Left lung (tissue), 10 donors: ENCODE results near the gene ASTN2. TPM values are rescaled to one million over a fixed set of nuclear protein-coding genes. Genes with fewer than 3 reads are reported as not detected.

Experiments
- ATAC-seq: fragments of 200-7000 bp; cut with Tn5 transposase; one replicate; pipeline ENCODE4 v1.9.1; 2020; ENCODE audit warnings: moderate library complexity
- DNase-seq, 4 donors: peaks; one replicate each; pipeline ENCODE4 v3.0.0-alpha.2; 2013 to 2020
- H3K27ac ChIP-seq, 2 donors: fragments of 200-600 bp; sonication (generic) in 1 of 2; one replicate each; pipeline versions ENCODE4 v1.5.0 to v1.8.0; 2020 to 2021
- H3K27me3 ChIP-seq, 2 donors: fragments of 200-600 bp; sonication (generic) in 1 of 2; one replicate each; pipeline versions ENCODE4 v1.5.0 to v1.8.0; 2020 to 2021
- H3K36me3 ChIP-seq, 2 donors: fragments of 200-600 bp; sonication (generic) in 1 of 2; one replicate each; pipeline versions ENCODE4 v1.5.0 to v1.8.0; 2020 to 2021
- H3K4me1 ChIP-seq, 2 donors: fragments of 200-600 bp; one replicate each; pipeline ENCODE4 v1.8.0; 2021
- H3K4me3 ChIP-seq, 2 donors: fragments of 200-600 bp; sonication (generic) in 1 of 2; one replicate each; pipeline versions ENCODE4 v1.5.0 to v1.8.0; 2020 to 2021; ENCODE audit warnings: mild to moderate bottlenecking in 1 of 2
- H3K9me3 ChIP-seq, 2 donors: fragments of 200-600 bp; sonication (generic) in 1 of 2; one replicate each; pipeline versions ENCODE4 v1.5.0 to v1.8.0; 2020 to 2021
- intact Hi-C, 2 donors: fragments of 100-400 bp; cut with DNase I; formaldehyde crosslinking; loops; one replicate each; pipeline versions ENCODE4 v1.11.2 to v1.14.2; 2022
- polyA plus RNA-seq, 6 donors: library from polyadenylated mRNA; unstranded; fragments of 120-200 nt; gene quantifications; one replicate each; pipeline ENCODE4 v1.2.1, GENCODE V29; 2013; ENCODE audit not compliant: insufficient read length in 6 of 6
- total RNA-seq, 2 donors: library from RNA; stranded (reverse); fragmentation: NEBNext Ultra II Directional; extraction: Animal tissue kit (Norgen Biotek cat#: 25700); gene quantifications; one replicate each; pipeline ENCODE4 v1.2.1, GENCODE V29; 2021
- TF ChIP-seq, protein P1 (sequence below), 2 donors: fragments of 200-600 bp; sonication (generic) in 1 of 2; IDR thresholded peaks; one replicate each; pipeline versions ENCODE4 v1.5.0 to v1.8.0; 2021; ENCODE audit warnings: antibody characterized with exemption in 2 of 2
- donor health status: DM: no; HTN: yes; CAD: no.
- donor health status: DM: no; HTN: no; CAD: no.

ASTN2 gene
- total and polyA plus RNA-seq, 8 donors: 3.1 to 5.5 (median 4.5) TPM

DNA sequence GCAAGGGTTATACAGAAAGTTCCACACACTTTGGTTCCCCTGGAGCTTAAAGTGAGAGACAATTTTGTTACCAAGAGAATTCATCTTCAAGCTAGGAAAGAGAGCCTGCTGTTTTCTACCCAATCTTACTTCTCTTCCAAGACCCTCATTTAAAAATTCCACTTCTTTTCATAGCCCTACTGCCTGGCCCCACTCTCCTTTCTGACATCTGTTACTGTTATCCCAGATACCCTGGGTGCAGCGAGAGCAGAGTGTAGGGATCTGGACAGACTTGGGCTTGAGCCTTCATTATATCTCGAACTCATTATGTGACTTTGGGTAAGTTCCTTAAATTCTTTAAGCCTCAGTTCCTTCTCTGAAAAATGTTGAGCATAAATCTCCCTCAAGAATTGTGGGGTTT is 263.1 kb downstream of the ASTN2 start:
- no peak overlapping the region for H3K27ac ChIP-seq
- H3K27me3 ChIP-seq: no peaks in the 10 kb centered on the region
- no peaks in the 10 kb centered on the region for H3K4me1 ChIP-seq
- TF ChIP-seq, protein P1, sequence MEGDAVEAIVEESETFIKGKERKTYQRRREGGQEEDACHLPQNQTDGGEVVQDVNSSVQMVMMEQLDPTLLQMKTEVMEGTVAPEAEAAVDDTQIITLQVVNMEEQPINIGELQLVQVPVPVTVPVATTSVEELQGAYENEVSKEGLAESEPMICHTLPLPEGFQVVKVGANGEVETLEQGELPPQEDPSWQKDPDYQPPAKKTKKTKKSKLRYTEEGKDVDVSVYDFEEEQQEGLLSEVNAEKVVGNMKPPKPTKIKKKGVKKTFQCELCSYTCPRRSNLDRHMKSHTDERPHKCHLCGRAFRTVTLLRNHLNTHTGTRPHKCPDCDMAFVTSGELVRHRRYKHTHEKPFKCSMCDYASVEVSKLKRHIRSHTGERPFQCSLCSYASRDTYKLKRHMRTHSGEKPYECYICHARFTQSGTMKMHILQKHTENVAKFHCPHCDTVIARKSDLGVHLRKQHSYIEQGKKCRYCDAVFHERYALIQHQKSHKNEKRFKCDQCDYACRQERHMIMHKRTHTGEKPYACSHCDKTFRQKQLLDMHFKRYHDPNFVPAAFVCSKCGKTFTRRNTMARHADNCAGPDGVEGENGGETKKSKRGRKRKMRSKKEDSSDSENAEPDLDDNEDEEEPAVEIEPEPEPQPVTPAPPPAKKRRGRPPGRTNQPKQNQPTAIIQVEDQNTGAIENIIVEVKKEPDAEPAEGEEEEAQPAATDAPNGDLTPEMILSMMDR (IDR thresholded peaks at IDR 0.05): no peak
- H3K9me3 ChIP-seq: no peaks in the 10 kb centered on the region
- intact Hi-C loops: no loop called here
- no peak for DNase-seq
- no peak overlapping the region for H3K4me3 ChIP-seq
- ATAC-seq: no peak
- H3K36me3 ChIP-seq: no peaks in the 10 kb centered on the region

DNA sequence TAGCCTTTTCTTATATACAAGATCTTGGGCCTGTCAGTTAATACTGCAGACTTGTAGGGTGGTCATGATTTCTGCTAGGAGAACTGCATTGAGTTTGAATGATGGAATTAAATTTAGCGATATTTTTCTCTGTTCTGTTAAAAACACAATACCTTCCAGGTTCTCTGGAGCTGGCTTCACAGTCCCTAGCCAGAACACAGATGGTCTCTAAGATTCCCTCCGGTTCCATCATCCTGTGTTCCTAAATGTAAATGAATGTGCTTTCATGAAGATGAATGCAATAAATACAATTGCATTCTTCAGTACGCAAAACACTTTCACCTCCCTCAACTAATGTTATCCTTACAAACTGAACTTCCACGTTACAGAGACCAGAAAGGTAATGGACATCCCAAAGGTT is 264.9 kb downstream of the ASTN2 start:
- Histone ChIP-seq H3K27me3 (no peaks in the 10 kb centered on the region), H3K4me3 (no peak overlapping the region), H3K36me3 (no peaks in the 10 kb centered on the region), H3K4me1 (no peaks in the 10 kb centered on the region), H3K27ac (no peak overlapping the region), H3K9me3 (peaks cover 0 to 3% of the 10 kb centered on the region in 2 donors)
- TF ChIP-seq, protein P1 (IDR thresholded peaks at IDR 0.05): no peak
- ATAC-seq: no peak
- intact Hi-C loops: no loop called here
- no peak for DNase-seq

DNA sequence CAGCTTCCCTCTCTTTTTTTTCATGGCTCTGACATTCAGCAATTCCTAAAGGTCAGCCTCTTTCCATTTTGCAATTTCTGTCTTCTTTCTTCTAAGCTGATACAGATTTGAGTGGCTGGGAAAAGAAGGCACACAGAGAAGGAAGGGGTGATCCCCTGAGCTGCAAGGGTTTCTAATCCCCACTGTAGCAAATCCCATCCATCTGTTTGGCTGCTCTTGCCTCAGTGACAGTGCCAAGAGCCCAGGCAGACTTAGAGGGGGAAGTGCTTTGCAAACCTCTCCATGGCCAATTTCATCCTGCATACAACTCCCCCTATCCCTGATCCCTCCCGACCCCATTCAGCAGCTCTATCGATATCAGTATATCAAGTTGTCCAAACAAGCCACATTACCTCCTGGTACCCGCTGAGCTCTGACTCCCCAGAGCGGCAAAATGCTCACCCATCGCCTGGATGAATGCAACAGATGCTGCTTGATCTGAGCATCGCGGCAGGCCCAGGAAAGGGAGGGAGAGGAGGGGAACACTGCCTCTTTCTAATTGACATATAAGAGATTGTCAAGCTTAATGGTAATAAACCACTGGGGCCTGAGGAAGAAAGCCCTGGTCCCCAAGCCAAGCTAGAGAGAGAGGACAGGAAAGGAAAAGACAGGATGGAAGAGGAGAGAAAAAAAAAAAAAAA is 268.9 kb downstream of the ASTN2 start:
- intact Hi-C loops: no loop called here

DNA sequence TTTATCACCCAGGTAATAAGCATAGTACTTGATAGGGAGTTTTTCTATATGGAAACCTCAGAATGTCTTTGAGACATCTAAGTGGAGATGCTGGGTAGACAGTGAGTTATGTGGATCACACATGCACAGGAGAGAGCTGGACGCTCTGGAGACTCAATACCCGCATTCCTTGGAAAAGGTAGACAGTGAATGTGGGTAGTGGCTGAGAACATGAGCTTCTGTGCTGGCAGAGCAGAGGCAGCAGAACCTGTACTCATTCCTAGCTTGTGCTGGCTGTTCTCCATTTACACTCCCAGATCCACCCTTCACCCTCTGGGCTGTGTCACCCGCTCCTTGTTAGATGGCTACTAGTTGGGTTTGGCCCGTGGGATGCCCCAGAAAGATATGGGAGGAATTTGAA is 269.8 kb downstream of the ASTN2 start:
- H3K27ac ChIP-seq: no peak overlapping the region
- intact Hi-C loops: no loop called here
- TF ChIP-seq, protein P1 (IDR thresholded peaks at IDR 0.05): no peak
- peaks cover 0 to 2% of the 10 kb centered on the region in 2 donors for H3K27me3 ChIP-seq
- DNase-seq (no peak), ATAC-seq (no peak)
- no peak overlapping the region for H3K4me3 ChIP-seq
- peaks cover 0 to 3% of the 10 kb centered on the region in 2 donors for H3K9me3 ChIP-seq
- no peaks in the 10 kb centered on the region for H3K4me1 ChIP-seq
- H3K36me3 ChIP-seq: no peaks in the 10 kb centered on the region

More for the DNA sequence above, 268.9 kb downstream of the ASTN2 start:
- H3K4me3 ChIP-seq: no peak overlapping the region
- DNase-seq (no peak), ATAC-seq (no peak)
- no peaks in the 10 kb centered on the region for H3K4me1 ChIP-seq
- H3K27ac ChIP-seq: no peak overlapping the region
- H3K36me3 ChIP-seq: no peaks in the 10 kb centered on the region
- TF ChIP-seq, protein P1 (IDR thresholded peaks at IDR 0.05): no peak
- peaks cover 0 to 3% of the 10 kb centered on the region in 2 donors for H3K9me3 ChIP-seq
- no peaks in the 10 kb centered on the region for H3K27me3 ChIP-seq

DNA sequence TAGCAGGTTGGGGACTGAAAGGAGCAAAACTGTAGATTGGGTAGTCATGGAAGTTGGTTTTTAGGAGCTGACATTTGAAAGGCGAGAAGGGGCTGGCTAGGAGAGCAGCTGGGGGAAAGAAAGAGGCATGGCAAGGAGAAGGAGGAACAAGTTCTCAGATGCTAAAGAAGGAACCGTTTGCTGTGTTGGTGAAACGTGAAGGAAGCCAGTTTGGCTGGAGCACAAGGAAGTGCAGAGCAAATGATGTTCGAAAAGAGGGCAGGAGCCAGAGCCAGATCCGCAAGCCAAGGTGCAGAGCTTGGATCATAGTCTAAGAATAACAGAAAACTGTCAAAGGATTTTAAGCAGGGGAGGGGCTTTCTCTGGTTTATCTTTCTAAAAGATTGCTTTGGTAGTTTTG is 276.6 kb downstream of the ASTN2 start:
- ATAC-seq: no peak
- Histone ChIP-seq H3K27ac (no peak overlapping the region), H3K9me3 (peaks cover 0 to 2% of the 10 kb centered on the region in 2 donors), H3K36me3 (no peaks in the 10 kb centered on the region), H3K4me1 (no peaks in the 10 kb centered on the region), H3K27me3 (peaks cover 0 to 6% of the 10 kb centered on the region in 2 donors), H3K4me3 (no peak overlapping the region)
- intact Hi-C loops: no loop called here
- TF ChIP-seq, protein P1 (IDR thresholded peaks at IDR 0.05): no peak
- DNase-seq: no peak
